RWPE2 (cell line): ENCODE results near the gene ATF7.
A peak's percentile ranks its signal among the peaks of the same experiment; 100 is the strongest.

Experiments used
- ATAC-seq: fragments of 200-7000 bp; cut with Tn5 transposase; 3 replicates; pipeline ENCODE4 v1.9.1; 2021; ENCODE audit warnings: low read depth
- DNase-seq: peaks from one replicate; pipeline ENCODE4 v3.0.0-alpha.2; 2020; ENCODE audit warnings: low spot score
- H3K27ac ChIP-seq: fragments of 450-650 bp; 2 replicates; pipeline ENCODE4 v1.5.1; 2017; ENCODE audit warnings: mild to moderate bottlenecking; ENCODE audit not compliant: poor library complexity, severe bottlenecking
- H3K27me3 ChIP-seq: fragments of 250-450 bp; sonication (Bioruptor Pico); 2 replicates; pipeline ENCODE4 v1.5.1; 2021; ENCODE audit warnings: mild to moderate bottlenecking, moderate library complexity; ENCODE audit not compliant: insufficient read depth, poor library complexity, severe bottlenecking
- H3K36me3 ChIP-seq: fragments of 250-450 bp; sonication (Bioruptor Pico); 2 replicates; pipeline ENCODE4 v1.5.1; 2020; ENCODE audit warnings: low read depth, mild to moderate bottlenecking, moderate library complexity
- H3K4me1 ChIP-seq: fragments of 250-450 bp; sonication (Bioruptor Pico); 2 replicates; pipeline ENCODE4 v1.5.1; 2021; ENCODE audit warnings: mild to moderate bottlenecking, moderate library complexity; ENCODE audit not compliant: insufficient read depth, poor library complexity, severe bottlenecking
- H3K4me3 ChIP-seq: fragments of 250-450 bp; sonication (Bioruptor Pico); 2 replicates; pipeline ENCODE4 v1.5.1; 2021; ENCODE audit warnings: mild to moderate bottlenecking, moderate library complexity; ENCODE audit not compliant: severe bottlenecking
- H3K9me3 ChIP-seq: fragments of 250-450 bp; sonication (Bioruptor Pico); 2 replicates; pipeline ENCODE4 v1.5.1; 2021; ENCODE audit warnings: mild to moderate bottlenecking, moderate library complexity; ENCODE audit not compliant: severe bottlenecking
- TF ChIP-seq, protein P1 (sequence below): fragments of 450-650 bp; IDR thresholded peaks from one replicate; pipeline ENCODE4 v1.5.1; 2017; ENCODE audit warnings: mild to moderate bottlenecking, moderate library complexity; ENCODE audit not compliant: poor library complexity, severe bottlenecking

Gene ATF7

DNA sequence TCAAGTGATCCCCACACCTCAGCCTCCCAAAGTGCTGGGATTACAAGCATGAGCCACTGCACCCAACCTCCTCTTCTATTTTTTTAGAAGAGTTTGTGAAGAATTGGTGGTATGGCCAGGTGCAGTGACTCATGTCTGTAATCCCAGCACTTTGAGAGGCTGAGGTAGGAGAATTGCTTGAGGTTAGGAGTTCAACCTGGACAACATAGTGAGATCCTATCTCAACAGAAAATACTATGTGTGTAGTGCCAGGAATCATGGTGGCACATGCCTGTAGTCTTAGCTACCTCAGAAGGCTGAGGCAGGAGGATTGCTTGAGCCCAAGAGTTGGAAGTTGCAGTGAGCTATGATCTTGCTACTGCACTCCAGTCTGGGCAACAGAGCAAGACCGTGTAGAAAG lies 5.5 kb upstream of the ATF7 start:
- no peak for DNase-seq
- Histone ChIP-seq H3K9me3 (no peaks in the 10 kb centered on the region), H3K36me3 (no peaks in the 10 kb centered on the region), H3K27ac (no peak overlapping the region), H3K4me1 (no peaks in the 10 kb centered on the region), H3K27me3 (no peaks in the 10 kb centered on the region), H3K4me3 (no peak overlapping the region)
- TF ChIP-seq, protein P1, sequence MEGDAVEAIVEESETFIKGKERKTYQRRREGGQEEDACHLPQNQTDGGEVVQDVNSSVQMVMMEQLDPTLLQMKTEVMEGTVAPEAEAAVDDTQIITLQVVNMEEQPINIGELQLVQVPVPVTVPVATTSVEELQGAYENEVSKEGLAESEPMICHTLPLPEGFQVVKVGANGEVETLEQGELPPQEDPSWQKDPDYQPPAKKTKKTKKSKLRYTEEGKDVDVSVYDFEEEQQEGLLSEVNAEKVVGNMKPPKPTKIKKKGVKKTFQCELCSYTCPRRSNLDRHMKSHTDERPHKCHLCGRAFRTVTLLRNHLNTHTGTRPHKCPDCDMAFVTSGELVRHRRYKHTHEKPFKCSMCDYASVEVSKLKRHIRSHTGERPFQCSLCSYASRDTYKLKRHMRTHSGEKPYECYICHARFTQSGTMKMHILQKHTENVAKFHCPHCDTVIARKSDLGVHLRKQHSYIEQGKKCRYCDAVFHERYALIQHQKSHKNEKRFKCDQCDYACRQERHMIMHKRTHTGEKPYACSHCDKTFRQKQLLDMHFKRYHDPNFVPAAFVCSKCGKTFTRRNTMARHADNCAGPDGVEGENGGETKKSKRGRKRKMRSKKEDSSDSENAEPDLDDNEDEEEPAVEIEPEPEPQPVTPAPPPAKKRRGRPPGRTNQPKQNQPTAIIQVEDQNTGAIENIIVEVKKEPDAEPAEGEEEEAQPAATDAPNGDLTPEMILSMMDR: no peak
- ATAC-seq: no peak

DNA sequence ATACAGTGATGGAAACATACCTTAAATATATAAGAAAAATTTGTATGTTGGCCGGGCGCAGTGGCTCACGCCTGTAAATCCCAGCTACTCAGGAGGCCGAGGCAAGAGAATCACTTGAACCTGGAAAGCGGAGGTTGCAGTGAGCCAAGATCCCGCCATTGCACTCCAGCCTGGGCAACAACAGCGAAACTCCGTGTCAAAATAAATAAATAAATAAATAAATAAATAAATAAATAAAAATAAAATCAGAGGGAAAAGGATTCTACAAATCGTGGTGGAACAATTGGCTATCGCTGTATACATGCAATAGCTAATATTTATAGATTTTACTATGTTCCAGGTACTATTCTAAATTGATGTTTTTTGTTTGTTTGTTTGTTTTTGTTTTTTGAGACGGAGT lies 1.7 kb upstream of the ATF7 start:
- H3K36me3 ChIP-seq: no peaks in the 10 kb centered on the region; the same call in 1 of the 2 replicates
- H3K9me3 ChIP-seq: no peaks in the 10 kb centered on the region
- ATAC-seq: no peak
- no peaks in the 10 kb centered on the region for H3K27me3 ChIP-seq
- peaks cover 13% of the 10 kb centered on the region for H3K4me1 ChIP-seq
- no peak overlapping the region for H3K4me3 ChIP-seq
- H3K27ac ChIP-seq: no peak overlapping the region
- TF ChIP-seq, protein P1: no peak
- DNase-seq: no peak

DNA sequence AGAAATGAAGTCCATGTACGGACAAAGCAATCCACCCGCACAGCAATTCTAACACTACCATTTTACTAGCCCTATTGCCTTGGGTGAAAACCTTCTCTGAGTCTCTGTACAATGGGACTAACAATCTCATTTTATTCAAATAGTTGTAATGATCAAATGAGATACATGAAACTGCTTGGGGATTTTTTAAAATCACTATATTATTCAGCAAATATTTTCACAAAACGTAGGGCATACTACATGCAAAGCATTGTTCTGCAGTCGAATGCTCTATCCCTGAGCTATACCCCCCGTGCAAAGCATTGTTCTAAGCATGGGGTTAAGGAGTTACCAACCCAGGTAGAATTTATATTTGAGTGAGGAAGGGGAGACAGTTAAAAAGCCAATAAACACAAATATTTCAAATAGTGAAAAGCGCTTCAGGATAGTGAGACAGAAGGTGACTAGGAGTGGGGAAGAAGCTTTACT lies 554 bp upstream of the ATF7 start:
- Histone ChIP-seq H3K4me1 (peaks cover 13% of the 10 kb centered on the region), H3K36me3 (no peaks in the 10 kb centered on the region; the same call in 1 of the 2 replicates), H3K9me3 (no peaks in the 10 kb centered on the region), H3K27me3 (no peaks in the 10 kb centered on the region), H3K4me3 (peak overlapping the region; percentile 63), H3K27ac (no peak overlapping the region)
- ATAC-seq (no peak), DNase-seq (no peak)
- TF ChIP-seq, protein P1: no peak

DNA sequence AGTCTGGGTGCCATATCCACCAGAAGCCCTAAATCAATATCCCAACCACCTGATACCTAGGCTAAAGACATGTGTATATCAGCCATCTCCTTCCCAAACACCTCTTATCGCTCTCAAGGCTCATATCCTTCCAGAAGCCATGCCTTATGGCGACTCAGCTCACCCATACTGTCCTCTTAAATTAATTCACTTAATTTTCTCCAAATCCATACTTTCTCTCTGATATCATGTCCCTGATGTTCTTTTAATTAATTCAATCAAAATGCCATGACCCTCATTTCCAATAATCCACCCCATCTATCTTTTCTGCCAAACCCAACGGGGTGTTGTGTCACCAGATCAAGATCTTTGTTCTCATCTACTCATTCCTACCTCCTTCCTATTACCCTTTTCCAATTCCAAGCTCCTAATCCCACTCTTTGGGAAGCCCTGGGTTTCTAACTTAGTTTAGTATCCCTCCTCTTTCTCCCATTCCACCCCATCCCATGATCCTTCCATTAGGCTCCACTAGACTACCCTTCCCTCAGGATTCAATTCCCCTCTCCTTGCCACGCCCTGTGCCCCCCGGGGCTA lies 723 bp downstream of the ATF7 start:
- no peaks in the 10 kb centered on the region for H3K9me3 ChIP-seq
- H3K4me1 ChIP-seq: peaks cover 13% of the 10 kb centered on the region
- peak overlapping the region; percentile 63 for H3K4me3 ChIP-seq
- DNase-seq (no peak), ATAC-seq (no peak; the same call in 2 of the 3 replicates)
- TF ChIP-seq, protein P1: no peak
- H3K36me3 ChIP-seq: no peaks in the 10 kb centered on the region; the same call in 1 of the 2 replicates
- H3K27me3 ChIP-seq: no peaks in the 10 kb centered on the region
- H3K27ac ChIP-seq: peak overlapping the region; percentile 43

DNA sequence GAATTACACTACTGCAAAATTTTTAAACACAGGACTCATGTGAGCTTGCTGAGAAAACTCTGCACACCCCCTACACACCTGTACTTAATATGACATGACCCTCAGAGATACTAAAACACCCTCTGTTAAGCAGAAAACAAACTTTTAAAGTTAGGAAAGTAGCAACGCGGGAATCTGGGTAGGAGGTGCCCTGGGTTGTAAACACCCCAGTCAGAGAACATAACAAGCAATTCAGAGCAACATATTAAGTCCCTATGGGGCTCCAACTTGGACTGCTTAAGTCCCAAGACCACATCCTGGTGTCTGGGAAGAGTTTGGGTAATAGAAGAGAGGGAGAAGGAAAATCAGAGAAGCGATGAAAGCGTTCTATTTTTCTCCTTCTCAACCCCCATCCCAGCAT lies 1.2 kb downstream of the ATF7 start:
- no peaks in the 10 kb centered on the region for H3K27me3 ChIP-seq
- DNase-seq (no peak), ATAC-seq (no peak)
- peaks cover 13% of the 10 kb centered on the region for H3K4me1 ChIP-seq
- no peaks in the 10 kb centered on the region for H3K9me3 ChIP-seq
- H3K27ac ChIP-seq: peak overlapping the region; percentile 43
- H3K36me3 ChIP-seq: no peaks in the 10 kb centered on the region; the same call in 1 of the 2 replicates
- H3K4me3 ChIP-seq: peak overlapping the region; percentile 63
- TF ChIP-seq, protein P1: no peak
